Ramos (cell line): Measurements from ENCODE around the gene STOML1.

Experiments used
- in situ Hi-C: fragments of 300-500 bp; cut with MboI; formaldehyde crosslinking; loops from one replicate; pipeline ENCODE4 v1.14.3; 2022; ENCODE audit warnings: low sequenced_read_pairs; ENCODE audit not compliant: unreplicated experiment

The STOML1 gene

GRCh38 chr15:73936588-73937290, 55.4 kb downstream of the STOML1 start:
- in situ Hi-C loops: no loop called here

- in situ Hi-C loops: no loop called here
Measured at GRCh38 chr15:73936181-73936580, 55.9 kb downstream of the STOML1 start.

- in situ Hi-C loops: no loop called here
Measured at GRCh38 chr15:73935547-73935946, 56.5 kb downstream of the STOML1 start.

- in situ Hi-C loops: no loop called here
Measured at GRCh38 chr15:73934281-73934680, 57.8 kb downstream of the STOML1 start.

- in situ Hi-C loops: no loop called here
Measured at GRCh38 chr15:73932381-73933191, 59.5 kb downstream of the STOML1 start.

GRCh38 chr15:73931441-73931840, 60.7 kb downstream of the STOML1 start:
- in situ Hi-C loops: no loop called here

GRCh38 chr15:73930790-73931281, 61.3 kb downstream of the STOML1 start:
- in situ Hi-C loops: no loop called here

GRCh38 chr15:73930371-73930770, 61.7 kb downstream of the STOML1 start:
- in situ Hi-C loops: no loop called here

GRCh38 chr15:73928971-73929627, 63.0 kb downstream of the STOML1 start:
- in situ Hi-C loops: no loop called here
